ENCODE results near the gene NTN3.

Gene NTN3

GRCh38 chr16:2469399-2470233 lies 1.5 kb upstream of the NTN3 start:
- H3K27ac ChIP-seq (ENCODE audit: low read length) = no peak overlapping the region
- no peaks in the 10 kb centered on the region for H3K36me3 ChIP-seq (ENCODE audit: control insufficient read depth, low read depth, low read length)
- H3K4me3 ChIP-seq (ENCODE audit: low read length) = no peak overlapping the region
- H3K4me1 ChIP-seq (ENCODE audit: control insufficient read depth, low read depth, low read length) = peaks cover 9% of the 10 kb centered on the region
- H3K27me3 ChIP-seq (ENCODE audit: control insufficient read depth, insufficient read depth, low read length) = peaks cover 63% of the 10 kb centered on the region
- no peak overlapping the region for H3K9ac ChIP-seq (ENCODE audit: low read length)
- no peaks in the 10 kb centered on the region for H3K9me3 ChIP-seq (ENCODE audit: control insufficient read depth, low read depth, low read length)

DNA sequence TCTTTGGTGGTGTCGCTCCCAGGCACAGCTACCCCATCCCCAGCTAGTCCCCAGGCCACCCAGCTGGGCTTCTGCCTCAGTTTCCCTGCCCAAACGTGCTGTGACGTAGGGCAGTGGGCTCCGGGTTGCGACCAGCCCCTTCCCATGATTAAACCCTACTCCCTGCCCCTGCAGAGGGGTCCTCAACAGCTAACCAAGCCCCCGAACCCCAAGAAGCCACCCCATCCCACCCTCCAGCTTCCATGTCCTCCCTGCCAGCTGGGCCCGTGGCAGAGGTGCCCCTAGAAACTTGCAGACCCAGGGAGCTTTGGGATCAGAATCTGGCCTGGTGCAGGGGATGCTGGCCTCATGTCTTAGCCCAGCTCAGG lies 879 bp upstream of the NTN3 start:
- peaks cover 9% of the 10 kb centered on the region for H3K4me1 ChIP-seq (ENCODE audit: control insufficient read depth, low read depth, low read length)
- H3K27me3 ChIP-seq (ENCODE audit: control insufficient read depth, insufficient read depth, low read length) = peaks cover 63% of the 10 kb centered on the region
- H3K9ac ChIP-seq (ENCODE audit: low read length) = no peak overlapping the region

GRCh38 chr16:2470603-2471015 lies 488 bp upstream of the NTN3 start:
- Histone ChIP-seq H3K4me1 (ENCODE audit: control insufficient read depth, low read depth, low read length) (peaks cover 9% of the 10 kb centered on the region), H3K36me3 (ENCODE audit: control insufficient read depth, low read depth, low read length) (no peaks in the 10 kb centered on the region), H3K4me3 (ENCODE audit: low read length) (peak overlapping the region; percentile 27), H3K9me3 (ENCODE audit: control insufficient read depth, low read depth, low read length) (no peaks in the 10 kb centered on the region), H3K27ac (ENCODE audit: low read length) (no peak overlapping the region), H3K27me3 (ENCODE audit: control insufficient read depth, insufficient read depth, low read length) (peaks cover 64% of the 10 kb centered on the region), H3K9ac (ENCODE audit: low read length) (no peak overlapping the region)

More for the DNA sequence above, 879 bp upstream of the NTN3 start:
- Histone ChIP-seq H3K27ac (ENCODE audit: low read length) (no peak overlapping the region), H3K9me3 (ENCODE audit: control insufficient read depth, low read depth, low read length) (no peaks in the 10 kb centered on the region), H3K4me3 (ENCODE audit: low read length) (no peak overlapping the region), H3K36me3 (ENCODE audit: control insufficient read depth, low read depth, low read length) (no peaks in the 10 kb centered on the region)

GRCh38 chr16:2471653-2472487 lies 773 bp downstream of the NTN3 start:
- no peak overlapping the region for H3K9ac ChIP-seq (ENCODE audit: low read length)
- H3K4me1 ChIP-seq (ENCODE audit: control insufficient read depth, low read depth, low read length) = peaks cover 9% of the 10 kb centered on the region
- H3K27ac ChIP-seq (ENCODE audit: low read length) = no peak overlapping the region
- no peaks in the 10 kb centered on the region for H3K9me3 ChIP-seq (ENCODE audit: control insufficient read depth, low read depth, low read length)
- peak overlapping the region; percentile 27 for H3K4me3 ChIP-seq (ENCODE audit: low read length)
- no peaks in the 10 kb centered on the region for H3K36me3 ChIP-seq (ENCODE audit: control insufficient read depth, low read depth, low read length)
- peaks cover 77% of the 10 kb centered on the region for H3K27me3 ChIP-seq (ENCODE audit: control insufficient read depth, insufficient read depth, low read length)

DNA sequence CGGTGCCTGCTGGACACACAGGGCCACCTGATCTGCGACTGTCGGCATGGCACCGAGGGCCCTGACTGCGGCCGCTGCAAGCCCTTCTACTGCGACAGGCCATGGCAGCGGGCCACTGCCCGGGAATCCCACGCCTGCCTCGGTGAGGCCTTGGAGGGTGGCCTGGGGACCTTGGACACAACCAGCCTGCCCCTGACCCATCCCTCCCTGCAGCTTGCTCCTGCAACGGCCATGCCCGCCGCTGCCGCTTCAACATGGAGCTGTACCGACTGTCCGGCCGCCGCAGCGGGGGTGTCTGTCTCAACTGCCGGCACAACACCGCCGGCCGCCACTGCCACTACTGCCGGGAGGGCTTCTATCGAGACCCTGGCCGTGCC lies 1.4 kb downstream of the NTN3 start:
- H3K4me1 ChIP-seq (ENCODE audit: control insufficient read depth, low read depth, low read length) = peaks cover 9% of the 10 kb centered on the region
- H3K27ac ChIP-seq (ENCODE audit: low read length) = no peak overlapping the region
- peaks cover 79% of the 10 kb centered on the region for H3K27me3 ChIP-seq (ENCODE audit: control insufficient read depth, insufficient read depth, low read length)
- H3K9me3 ChIP-seq (ENCODE audit: control insufficient read depth, low read depth, low read length) = no peaks in the 10 kb centered on the region
- H3K36me3 ChIP-seq (ENCODE audit: control insufficient read depth, low read depth, low read length) = no peaks in the 10 kb centered on the region
- no peak overlapping the region for H3K9ac ChIP-seq (ENCODE audit: low read length)
- no peak overlapping the region for H3K4me3 ChIP-seq (ENCODE audit: low read length)

DNA sequence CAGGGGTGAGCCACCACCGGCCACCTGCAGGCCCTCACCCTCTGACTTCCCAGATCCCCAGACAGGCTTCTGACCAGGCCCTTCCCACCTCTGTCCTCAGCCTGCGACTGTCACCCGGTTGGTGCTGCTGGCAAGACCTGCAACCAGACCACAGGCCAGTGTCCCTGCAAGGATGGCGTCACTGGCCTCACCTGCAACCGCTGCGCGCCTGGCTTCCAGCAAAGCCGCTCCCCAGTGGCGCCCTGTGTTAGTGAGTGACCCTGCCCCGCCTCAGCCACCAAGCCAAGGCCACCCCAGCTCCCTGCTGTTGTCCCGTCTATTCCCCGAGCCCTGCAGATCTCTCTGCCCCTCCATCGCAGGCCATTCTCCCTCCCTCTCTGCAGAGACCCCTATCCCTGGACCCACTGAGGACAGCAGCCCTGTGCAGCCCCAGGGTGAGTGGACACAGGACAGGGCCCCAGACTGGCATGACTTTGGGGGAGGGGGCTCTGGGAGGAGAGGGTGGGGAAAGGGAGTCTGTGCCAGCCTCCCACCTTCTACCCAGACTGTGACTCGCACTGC lies 1.9 kb downstream of the NTN3 start:
- Histone ChIP-seq H3K9me3 (ENCODE audit: control insufficient read depth, low read depth, low read length) (no peaks in the 10 kb centered on the region), H3K36me3 (ENCODE audit: control insufficient read depth, low read depth, low read length) (no peaks in the 10 kb centered on the region), H3K9ac (ENCODE audit: low read length) (no peak overlapping the region), H3K4me3 (ENCODE audit: low read length) (no peak overlapping the region), H3K4me1 (ENCODE audit: control insufficient read depth, low read depth, low read length) (peaks cover 9% of the 10 kb centered on the region), H3K27ac (ENCODE audit: low read length) (no peak overlapping the region), H3K27me3 (ENCODE audit: control insufficient read depth, insufficient read depth, low read length) (peaks cover 79% of the 10 kb centered on the region)

GRCh38 chr16:2473446-2473926 lies 2.4 kb downstream of the NTN3 start:
- Histone ChIP-seq H3K36me3 (ENCODE audit: control insufficient read depth, low read depth, low read length) (no peaks in the 10 kb centered on the region), H3K9me3 (ENCODE audit: control insufficient read depth, low read depth, low read length) (no peaks in the 10 kb centered on the region), H3K27me3 (ENCODE audit: control insufficient read depth, insufficient read depth, low read length) (peaks cover 76% of the 10 kb centered on the region), H3K4me3 (ENCODE audit: low read length) (no peak overlapping the region), H3K9ac (ENCODE audit: low read length) (no peak overlapping the region), H3K4me1 (ENCODE audit: control insufficient read depth, low read depth, low read length) (peaks cover 9% of the 10 kb centered on the region), H3K27ac (ENCODE audit: low read length) (no peak overlapping the region)

GRCh38 chr16:2473999-2474876 lies 3.1 kb downstream of the NTN3 start:
- H3K36me3 ChIP-seq (ENCODE audit: control insufficient read depth, low read depth, low read length) = no peaks in the 10 kb centered on the region
- peaks cover 68% of the 10 kb centered on the region for H3K27me3 ChIP-seq (ENCODE audit: control insufficient read depth, insufficient read depth, low read length)
- no peak overlapping the region for H3K27ac ChIP-seq (ENCODE audit: low read length)
- H3K4me1 ChIP-seq (ENCODE audit: control insufficient read depth, low read depth, low read length) = peaks cover 4% of the 10 kb centered on the region
- H3K9ac ChIP-seq (ENCODE audit: low read length) = no peak overlapping the region
- H3K4me3 ChIP-seq (ENCODE audit: low read length) = peak overlapping the region; percentile 68
- H3K9me3 ChIP-seq (ENCODE audit: control insufficient read depth, low read depth, low read length) = no peaks in the 10 kb centered on the region

- Histone ChIP-seq H3K27me3 (ENCODE audit: control insufficient read depth, insufficient read depth, low read length) (peaks cover 61% of the 10 kb centered on the region), H3K4me1 (ENCODE audit: control insufficient read depth, low read depth, low read length) (peaks cover 4% of the 10 kb centered on the region), H3K9ac (ENCODE audit: low read length) (no peak within 1 kb of the TSS), H3K9me3 (ENCODE audit: control insufficient read depth, low read depth, low read length) (no peaks in the 10 kb centered on the region), H3K36me3 (ENCODE audit: control insufficient read depth, low read depth, low read length) (no peaks in the 10 kb centered on the region), H3K4me3 (ENCODE audit: low read length) (peak within 1 kb of the TSS; percentile 68), H3K27ac (ENCODE audit: low read length) (no peak within 1 kb of the TSS)
These were observed 3.8 kb downstream of the NTN3 start, which contains the start of gene TBC1D24 for GRCh38 chr16:2474877-2475412. TBC1D24 (plus strand) TSS chr16:2475127; CDS start chr16:2496149, 21,022 bp downstream.

DNA sequence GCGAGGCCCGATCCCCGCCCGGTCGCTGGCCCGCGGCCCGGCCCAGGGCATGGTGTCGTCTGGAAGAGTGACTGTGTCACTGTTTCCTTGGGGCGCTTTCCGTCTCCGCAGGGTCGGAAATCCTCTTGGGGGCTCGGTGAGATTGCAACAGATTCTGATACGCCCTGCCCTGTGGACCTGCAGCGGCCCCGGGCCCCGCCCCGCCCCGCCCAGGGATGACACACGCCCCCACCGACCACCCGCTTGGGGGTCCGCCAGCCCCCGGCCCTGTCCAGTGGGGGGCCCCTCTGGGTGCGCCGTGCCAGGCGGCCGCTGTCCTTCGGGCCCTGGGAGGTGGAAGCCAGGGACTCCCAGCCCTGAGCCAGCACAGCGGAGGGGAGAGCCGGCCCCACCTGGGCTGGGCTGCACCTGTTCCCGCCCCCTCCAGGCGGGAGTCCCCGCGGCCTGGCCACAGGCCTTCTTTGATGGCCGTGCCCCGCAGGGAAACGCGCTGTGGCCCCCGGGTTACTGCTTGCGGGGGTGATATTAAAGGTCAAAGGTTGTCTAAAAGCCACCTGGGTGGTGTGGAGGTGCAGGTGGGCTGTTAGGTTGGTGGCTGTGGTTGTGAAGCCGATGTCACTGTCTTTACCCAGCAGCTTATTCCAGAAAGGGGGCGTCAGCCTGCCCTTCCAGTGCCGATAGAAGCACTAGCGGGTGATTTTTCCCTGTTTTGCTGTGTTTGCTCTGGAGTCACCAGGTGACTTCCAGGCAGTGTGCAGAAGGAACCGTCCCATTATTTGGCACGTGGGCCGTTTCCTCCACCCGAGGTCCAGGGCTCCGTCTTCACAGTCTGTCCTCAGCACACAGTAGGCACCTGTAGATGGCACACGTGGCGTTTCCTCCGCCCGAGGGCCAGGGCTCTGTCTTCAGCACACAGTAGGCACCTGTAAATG lies 4.6 kb downstream of the NTN3 start:
- Histone ChIP-seq H3K36me3 (ENCODE audit: control insufficient read depth, low read depth, low read length) (no peaks in the 10 kb centered on the region), H3K9me3 (ENCODE audit: control insufficient read depth, low read depth, low read length) (no peaks in the 10 kb centered on the region), H3K9ac (ENCODE audit: low read length) (no peak overlapping the region), H3K4me1 (ENCODE audit: control insufficient read depth, low read depth, low read length) (peaks cover under 1% of the 10 kb centered on the region), H3K27ac (ENCODE audit: low read length) (no peak overlapping the region), H3K4me3 (ENCODE audit: low read length) (peak overlapping the region; percentile 53), H3K27me3 (ENCODE audit: control insufficient read depth, insufficient read depth, low read length) (peaks cover 54% of the 10 kb centered on the region)
